SK-N-SH (cell line): ENCODE results near the gene CIC.

ENCODE experiments used
- NFIC ChIP-seq: IDR thresholded peaks from 2 replicates; pipeline ENCODE4 v1.4.0; 2012; ENCODE audit warnings: borderline replicate concordance
- TF ChIP-seq, protein P1 (sequence below): IDR thresholded peaks from 2 replicates; pipeline ENCODE4 v1.4.0; 2012; ENCODE audit warnings: low read depth, borderline replicate concordance
- TF ChIP-seq, protein P2 (sequence below): fragments of 200-600 bp; sonication (generic); IDR thresholded peaks from 2 replicates; pipeline ENCODE4 v1.6.1; 2017; ENCODE audit warnings: antibody characterized with exemption, mild to moderate bottlenecking, moderate library complexity

DNA sequence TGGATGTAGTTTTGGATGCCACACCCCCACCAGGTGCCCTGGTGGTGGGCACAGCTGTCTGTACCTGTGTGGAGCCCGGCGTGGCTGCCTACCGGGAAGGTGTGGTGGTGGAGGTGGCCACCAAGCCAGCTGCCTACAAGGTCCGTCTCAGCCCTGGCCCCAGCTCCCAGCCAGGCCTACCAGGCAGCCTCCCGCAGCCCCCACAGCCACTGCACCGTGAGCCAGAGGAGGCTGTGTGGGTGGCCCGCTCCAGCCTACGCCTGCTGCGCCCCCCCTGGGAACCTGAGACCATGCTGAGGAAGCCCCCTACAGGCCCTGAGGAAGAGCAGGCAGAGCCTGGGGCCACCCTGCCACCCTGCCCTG lies 3.5 kb downstream of the CIC start:
- TF ChIP-seq, protein P1, sequence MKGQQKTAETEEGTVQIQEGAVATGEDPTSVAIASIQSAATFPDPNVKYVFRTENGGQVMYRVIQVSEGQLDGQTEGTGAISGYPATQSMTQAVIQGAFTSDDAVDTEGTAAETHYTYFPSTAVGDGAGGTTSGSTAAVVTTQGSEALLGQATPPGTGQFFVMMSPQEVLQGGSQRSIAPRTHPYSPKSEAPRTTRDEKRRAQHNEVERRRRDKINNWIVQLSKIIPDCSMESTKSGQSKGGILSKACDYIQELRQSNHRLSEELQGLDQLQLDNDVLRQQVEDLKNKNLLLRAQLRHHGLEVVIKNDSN, result no peak
- TF ChIP-seq, protein P2, sequence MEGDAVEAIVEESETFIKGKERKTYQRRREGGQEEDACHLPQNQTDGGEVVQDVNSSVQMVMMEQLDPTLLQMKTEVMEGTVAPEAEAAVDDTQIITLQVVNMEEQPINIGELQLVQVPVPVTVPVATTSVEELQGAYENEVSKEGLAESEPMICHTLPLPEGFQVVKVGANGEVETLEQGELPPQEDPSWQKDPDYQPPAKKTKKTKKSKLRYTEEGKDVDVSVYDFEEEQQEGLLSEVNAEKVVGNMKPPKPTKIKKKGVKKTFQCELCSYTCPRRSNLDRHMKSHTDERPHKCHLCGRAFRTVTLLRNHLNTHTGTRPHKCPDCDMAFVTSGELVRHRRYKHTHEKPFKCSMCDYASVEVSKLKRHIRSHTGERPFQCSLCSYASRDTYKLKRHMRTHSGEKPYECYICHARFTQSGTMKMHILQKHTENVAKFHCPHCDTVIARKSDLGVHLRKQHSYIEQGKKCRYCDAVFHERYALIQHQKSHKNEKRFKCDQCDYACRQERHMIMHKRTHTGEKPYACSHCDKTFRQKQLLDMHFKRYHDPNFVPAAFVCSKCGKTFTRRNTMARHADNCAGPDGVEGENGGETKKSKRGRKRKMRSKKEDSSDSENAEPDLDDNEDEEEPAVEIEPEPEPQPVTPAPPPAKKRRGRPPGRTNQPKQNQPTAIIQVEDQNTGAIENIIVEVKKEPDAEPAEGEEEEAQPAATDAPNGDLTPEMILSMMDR, result no peak
- TF ChIP-seq NFIC, result no peak
